ENCODE results near the gene TMED7.

DNA sequence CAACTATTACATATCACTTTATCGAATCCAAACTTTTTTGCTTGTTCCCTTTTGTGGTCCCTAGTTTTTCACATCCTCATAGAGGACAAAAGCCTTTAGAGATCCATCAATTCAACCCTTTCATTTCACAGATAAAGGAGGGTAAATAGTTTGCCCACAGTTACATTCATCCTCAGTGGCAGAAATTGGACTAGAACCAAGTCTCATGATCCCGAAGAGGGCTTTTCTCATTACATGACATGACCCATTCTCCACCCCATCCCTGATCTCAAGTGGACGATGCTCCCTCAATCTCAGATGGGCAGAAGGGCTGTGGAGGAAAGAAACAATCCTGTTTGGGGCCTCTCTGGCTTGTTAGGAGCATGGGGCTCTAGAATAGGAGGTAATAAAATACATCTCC is 46.6 kb downstream of the TMED7 start:
- TF ChIP-seq, protein P1, sequence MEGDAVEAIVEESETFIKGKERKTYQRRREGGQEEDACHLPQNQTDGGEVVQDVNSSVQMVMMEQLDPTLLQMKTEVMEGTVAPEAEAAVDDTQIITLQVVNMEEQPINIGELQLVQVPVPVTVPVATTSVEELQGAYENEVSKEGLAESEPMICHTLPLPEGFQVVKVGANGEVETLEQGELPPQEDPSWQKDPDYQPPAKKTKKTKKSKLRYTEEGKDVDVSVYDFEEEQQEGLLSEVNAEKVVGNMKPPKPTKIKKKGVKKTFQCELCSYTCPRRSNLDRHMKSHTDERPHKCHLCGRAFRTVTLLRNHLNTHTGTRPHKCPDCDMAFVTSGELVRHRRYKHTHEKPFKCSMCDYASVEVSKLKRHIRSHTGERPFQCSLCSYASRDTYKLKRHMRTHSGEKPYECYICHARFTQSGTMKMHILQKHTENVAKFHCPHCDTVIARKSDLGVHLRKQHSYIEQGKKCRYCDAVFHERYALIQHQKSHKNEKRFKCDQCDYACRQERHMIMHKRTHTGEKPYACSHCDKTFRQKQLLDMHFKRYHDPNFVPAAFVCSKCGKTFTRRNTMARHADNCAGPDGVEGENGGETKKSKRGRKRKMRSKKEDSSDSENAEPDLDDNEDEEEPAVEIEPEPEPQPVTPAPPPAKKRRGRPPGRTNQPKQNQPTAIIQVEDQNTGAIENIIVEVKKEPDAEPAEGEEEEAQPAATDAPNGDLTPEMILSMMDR (conservative IDR thresholded peaks at IDR 0.05), result no peak
- TF ChIP-seq EZH2 (IDR thresholded peaks at IDR 0.05; ENCODE audit: low read depth), result no peak
